NOMO-1 (cell line): ENCODE data around the gene SPEF1.

Source experiments
- DNase-seq, 2 experiments: peaks; one replicate each; lab custom pipeline; 2025; ENCODE audit not compliant: unreplicated experiment in 2 of 2; lab: John Stamatoyannopoulos, UW

Gene SPEF1

DNA sequence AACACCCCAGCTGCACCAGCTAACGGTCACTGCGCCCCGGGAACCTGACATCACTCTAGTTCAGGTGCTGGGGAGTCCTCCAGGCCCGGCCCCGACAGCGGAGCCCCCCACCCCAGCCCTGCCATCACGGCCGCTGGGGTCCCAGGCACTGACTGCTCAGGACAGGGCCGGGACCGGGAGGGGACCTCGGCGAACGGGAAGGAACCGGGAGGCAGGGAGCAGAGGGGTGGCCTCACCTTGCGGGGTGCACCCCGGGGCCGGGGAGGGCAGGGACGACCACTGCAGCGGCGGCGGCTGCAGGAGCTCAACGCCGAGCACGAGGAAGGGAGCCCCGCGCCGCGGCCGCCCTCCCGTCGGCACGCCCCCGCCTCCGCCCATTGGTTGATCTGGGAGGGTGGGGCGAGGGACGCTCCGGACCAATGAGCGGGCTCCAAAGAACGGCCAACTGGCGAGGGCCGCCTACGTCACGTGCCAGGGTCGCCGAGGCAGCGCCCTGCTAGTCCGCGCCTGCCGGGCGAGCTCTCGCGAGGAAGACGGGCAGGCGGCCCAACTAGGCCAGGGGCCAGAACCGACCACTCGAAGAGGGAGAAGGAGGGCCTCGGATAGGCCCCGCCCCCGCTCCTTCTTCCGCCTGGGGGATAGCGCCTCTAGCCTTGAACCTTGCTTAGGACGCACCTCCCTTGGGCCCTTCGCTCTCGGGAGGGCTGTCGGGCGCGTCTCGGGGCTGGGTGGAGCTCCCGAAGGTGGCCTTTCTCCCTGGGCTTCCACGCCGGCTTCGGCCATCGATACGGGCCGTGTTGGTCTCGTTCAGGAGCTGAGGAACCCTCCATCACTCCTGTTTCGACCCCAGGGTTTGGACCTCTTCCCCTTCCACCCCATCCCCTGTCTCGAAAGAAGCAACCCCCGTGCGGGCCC lies 13.6 kb downstream of the SPEF1 start, which contains the start of gene ADISSP:
Gene ADISSP (minus strand): TSS at position 327 of the 915 bp plus-strand sequence. CDS start 7,653 bp downstream, outside the sequence.
- peak; percentile 96 to 99 for DNase-seq

DNA sequence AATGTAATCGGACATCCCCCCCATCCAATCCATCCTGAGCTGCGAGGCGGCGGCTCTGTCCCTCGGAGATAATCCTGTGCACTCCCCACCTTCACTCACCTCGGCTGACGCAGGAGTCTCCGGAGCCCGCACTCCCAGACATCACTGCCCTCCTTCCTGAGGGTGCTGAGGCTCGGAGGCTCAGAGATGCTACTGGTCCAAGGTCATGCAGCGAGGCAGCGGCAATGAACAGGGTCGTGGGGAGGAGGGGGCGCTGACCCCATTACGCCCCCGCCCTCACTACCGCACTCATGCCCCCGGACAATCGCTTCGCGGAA lies 14.2 kb downstream of the SPEF1 start:
- no peak for DNase-seq

- no peak for DNase-seq
These were observed 14.7 kb downstream of the SPEF1 start for GRCh38 chr20:3766422-3767109.

DNA sequence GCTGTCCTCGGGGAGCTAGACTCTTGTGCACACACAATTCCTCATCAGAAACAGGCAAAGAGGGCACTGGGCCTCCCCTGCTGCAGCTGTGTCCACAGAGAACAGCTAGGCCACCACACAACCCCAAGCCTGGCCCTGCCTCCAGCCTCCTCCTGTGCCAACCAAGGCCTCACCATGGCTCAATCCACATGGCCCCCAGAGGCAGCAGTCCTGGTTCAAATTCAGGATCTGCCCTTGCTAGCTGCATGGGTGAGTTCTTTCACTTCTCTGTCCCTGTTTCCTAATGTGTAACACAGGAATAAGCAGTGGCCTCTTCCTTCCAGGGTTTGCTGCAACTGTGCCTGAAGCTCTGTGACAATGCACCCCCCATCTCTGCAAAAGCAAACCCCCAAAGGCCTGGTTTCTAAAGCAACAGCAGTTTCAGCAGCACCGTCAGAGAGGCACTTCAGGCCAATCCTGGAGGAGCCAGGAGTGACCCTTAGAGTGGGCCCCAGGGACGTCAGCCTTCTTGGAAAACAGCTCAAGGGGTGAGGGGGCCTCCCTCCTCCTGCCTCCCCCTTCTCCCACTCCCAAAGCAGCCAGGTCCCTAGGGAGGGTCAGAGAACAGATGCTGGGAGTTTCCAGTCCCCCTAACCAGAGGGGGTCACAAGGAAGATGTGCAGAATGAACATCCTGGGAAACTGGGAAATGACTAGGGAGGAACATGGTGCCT lies 15.9 kb downstream of the SPEF1 start:
- DNase-seq = peak; percentile 37 to 50

DNA sequence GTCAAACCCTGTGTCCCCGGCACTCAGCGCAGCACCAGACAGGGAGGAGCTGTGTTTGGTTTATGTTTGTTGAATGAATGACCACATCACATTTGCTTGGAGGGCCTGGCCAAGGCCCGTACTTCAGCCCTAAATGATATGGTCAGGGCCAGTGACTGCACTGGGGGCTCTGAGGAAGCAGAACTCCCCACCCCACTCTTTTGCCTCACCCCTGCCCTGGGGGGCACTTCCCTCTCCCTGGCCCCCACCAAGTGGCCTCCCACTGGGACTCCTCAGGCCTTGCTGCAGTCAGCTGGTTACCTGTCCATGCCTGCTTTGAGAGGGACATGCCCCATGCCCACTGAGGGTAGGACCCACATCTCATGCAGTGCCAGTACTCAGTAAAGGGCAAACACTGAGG lies 16.6 kb downstream of the SPEF1 start:
- DNase-seq = no peak

DNA sequence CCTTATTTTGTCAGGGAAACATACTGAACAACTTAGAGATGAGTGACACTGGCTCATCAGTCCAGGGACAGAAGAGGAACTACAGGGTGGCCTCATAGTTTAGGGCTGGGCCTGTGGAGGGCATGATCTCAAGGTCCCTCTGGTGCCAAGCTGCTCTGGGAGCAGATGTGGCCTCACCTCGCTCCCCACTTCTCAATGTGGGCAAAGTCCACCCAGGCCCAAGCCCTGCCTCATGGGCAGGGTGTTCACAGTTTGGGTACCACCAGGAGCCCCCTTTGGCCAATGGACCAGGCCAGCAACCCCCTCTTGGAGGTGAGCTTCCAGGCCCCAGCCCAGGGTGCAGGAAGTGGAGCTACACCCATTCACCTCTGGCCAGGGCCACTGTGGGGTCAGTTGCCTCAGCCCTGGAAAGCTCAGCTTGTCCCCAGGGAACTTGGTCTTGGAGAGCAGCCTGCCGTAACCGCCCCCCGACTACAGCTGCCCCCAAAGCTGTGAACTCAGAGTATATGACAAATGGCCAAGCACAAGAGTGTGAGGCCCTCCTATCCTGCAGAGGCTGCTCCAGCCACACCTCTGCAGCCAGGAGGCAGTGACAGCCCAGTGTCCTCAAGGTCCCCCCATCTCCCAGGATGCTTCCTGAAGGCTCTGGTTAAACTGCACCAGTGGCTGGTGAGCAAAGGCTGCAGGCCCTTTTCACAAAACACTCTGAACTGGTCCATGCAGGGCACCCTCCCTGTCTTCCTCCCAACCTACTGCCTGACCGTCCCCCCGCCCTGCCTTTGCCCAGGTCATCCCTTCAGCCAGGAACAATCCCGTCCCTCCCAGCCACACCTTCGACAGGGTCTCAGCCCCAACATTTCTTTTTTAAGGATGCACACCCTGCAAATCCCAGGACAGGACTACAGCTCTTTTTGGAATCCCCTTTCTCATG lies 17.3 kb downstream of the SPEF1 start:
- DNase-seq = peak; percentile 33 to 47

DNA sequence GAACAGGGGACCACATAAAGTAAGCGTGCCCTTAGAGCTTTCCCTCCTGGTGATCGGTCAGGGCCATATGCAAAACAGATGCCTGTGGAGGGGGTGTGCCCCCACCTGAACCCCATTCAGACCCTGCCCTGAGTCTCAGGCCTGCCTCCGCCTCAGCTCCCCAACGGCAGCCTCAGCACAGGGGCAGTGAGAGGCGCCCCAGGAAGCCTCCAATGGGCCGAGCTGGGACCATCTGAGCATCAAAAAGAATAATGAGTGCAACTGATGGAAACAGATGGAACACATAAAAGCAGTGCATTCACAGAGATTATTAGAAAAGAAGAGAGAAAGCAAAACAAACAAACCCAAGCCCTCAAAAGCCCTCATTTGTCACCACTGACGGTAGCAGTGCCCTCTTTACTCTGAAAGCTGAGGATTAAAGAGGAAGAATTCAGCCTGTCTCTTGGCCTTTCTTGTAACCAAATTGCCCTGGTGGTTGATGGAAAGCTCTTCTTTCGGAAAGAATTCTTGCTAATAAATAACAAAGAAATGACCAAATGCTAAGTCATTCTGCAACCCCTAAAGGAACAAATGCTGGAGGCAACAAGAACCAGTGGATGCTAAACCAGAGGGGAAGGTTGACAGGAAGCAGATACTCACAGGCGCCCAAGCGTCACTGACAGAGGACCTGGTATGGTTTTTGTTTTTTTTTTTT lies 20.4 kb downstream of the SPEF1 start:
- no peak for DNase-seq

GRCh38 chr20:3759884-3760283 lies 21.4 kb downstream of the SPEF1 start:
- no peak for DNase-seq

GRCh38 chr20:3759316-3759823 lies 21.9 kb downstream of the SPEF1 start:
- DNase-seq = no peak

GRCh38 chr20:3758566-3758965 lies 22.7 kb downstream of the SPEF1 start:
- DNase-seq = no peak

GRCh38 chr20:3757268-3757667 lies 24.0 kb downstream of the SPEF1 start:
- peak in 1 of 2 experiments; percentile 36 for DNase-seq

DNA sequence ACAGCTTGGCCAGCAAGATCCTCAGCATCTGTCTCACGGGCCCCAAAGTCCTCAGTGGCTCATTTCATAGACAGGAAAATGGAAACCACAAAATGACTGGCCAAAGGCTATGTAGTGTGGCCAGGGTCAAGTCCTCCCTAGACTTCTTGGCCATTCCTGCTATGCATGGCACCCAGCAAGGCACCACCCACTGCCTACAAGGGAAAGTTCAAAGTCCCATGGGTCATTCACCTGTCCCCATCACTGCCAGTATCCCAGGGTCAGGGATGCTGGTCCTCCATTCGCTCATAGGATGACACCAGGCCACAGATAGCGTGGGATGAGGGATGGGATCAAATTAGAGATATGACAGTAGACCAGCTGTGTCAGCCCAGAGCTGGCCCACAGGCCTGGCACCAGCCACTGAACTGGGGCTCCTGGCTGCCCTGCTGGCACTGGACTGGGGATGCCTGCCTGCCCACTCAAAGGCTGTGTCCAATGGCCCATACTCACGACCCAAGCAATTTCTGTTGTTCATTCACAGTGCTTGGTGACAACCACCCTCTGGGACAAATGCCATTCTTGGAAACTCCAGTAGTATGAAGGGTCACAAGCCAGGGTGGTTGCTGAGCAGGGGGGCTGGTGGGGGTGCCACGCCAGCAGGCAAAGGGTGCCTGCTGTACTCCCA lies 25.3 kb downstream of the SPEF1 start:
- DNase-seq = no peak

- no peak for DNase-seq
These were observed 26.0 kb downstream of the SPEF1 start for GRCh38 chr20:3755269-3755668.

DNA sequence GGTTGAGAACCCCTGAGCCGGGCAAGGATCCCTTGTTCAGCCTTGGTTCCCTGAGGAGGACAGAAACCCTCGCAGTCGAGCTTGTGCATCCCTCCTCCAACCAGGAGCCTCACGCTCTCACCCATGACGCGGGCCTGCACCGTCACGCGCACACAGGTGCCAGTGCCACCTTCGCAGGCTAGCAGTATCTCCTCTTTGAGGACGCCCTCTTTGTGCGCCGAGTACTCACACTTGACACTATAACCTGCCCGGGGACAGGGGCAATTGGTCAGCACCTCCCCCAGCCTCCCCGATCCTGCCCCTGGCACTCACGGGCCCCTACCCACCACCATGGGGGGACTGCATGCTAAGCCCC lies 27.0 kb downstream of the SPEF1 start:
- no peak for DNase-seq

GRCh38 chr20:3753501-3754275 lies 27.6 kb downstream of the SPEF1 start:
- no peak for DNase-seq

DNA sequence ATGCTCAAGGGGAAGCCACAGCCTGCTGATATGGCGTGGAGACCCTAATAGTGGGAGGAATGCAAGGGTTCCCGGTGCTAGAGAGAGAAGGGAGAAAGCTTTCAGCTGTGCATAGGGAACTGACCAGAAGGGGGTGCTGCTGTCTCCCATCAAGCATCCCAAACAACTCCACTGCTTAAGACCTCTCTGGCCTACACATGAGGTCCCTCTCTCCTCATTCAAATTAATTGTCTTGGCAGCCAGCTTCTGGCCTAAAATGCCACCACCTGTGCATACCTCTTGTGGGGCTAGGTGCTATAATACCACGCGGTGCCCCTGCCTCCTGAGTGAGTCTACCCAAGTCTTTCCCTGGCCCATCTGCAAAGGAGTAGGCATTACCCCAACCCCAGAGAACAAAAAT lies 28.1 kb downstream of the SPEF1 start:
- DNase-seq = peak in 1 of 2 experiments; percentile 58

DNA sequence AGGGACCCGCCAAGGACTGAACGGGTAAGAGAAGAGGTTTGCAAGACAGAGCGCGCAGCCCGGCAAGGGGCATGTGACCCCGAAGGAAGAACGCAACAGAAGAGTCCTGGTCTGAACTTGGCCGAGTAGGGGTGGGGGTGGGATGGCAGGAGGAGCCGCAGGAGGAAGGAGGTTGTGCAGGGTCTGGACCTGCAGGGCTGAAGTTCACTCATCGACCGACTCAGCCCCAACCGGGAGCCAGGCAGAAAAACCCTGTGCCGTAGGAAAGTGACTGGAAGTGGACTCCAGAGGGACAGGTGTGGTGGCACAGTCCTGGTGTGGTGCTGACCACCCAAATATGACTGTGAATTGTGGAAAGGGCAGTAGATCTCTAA lies 28.9 kb downstream of the SPEF1 start:
- DNase-seq = no peak

DNA sequence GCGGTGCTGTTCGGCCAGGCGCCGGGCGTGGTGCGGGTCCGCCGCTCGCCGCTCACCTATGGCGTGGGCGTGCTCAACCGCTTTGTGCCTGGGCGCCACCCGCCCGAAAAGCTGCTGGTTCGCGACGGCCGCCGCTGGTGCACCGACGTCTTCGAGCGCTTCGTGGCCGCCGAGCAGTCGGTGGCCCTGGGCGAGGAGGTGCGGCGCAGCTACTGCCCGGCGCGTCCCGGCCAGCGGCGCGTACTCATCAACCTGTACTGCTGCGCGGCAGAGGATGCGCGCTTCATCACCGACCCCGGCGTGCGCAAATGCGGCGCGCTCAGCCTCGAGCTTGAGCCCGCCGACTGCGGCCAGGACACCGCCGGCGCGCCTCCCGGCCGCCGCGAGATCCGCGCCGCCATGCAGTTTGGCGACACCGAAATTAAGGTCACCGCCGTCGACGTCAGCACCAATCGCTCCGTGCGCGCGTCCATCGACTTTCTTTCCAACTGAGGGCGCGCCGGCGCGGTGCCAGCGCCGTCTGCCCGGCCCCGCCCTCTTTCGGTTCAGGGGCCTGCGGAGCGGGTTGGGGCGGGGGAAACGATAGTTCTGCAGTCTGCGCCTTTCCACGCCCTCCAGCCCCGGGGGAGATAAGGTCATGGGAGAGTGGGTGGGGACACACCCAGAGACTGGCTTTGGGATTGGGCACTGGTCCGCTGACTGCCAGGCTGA lies 29.4 kb downstream of the SPEF1 start:
- no peak for DNase-seq
